OCI-LY1 (cell line): ENCODE measurements around the gene EYS.

Experiments used
- H2AFZ ChIP-seq: fragments of 200-600 bp; sonication (generic), shearing (Covaris generic); 2 replicates; pipeline ENCODE4 v1.6.0; 2014; ENCODE audit warnings: antibody characterized with exemption, mild to moderate bottlenecking, low read length
- H3F3A ChIP-seq: fragments of 200-600 bp; sonication (generic), shearing (Covaris generic); 2 replicates; pipeline ENCODE4 v1.6.0; 2014; ENCODE audit warnings: mild to moderate bottlenecking, antibody characterized with exemption, low read length, moderate library complexity; ENCODE audit not compliant: insufficient read depth
- H3K27ac ChIP-seq: fragments of 200-600 bp; sonication (generic); 2 replicates; pipeline ENCODE4 v1.5.1; 2014; ENCODE audit warnings: low read length, mixed run types, mild to moderate bottlenecking, low read depth; ENCODE audit not compliant: poor library complexity, severe bottlenecking
- H3K27me3 ChIP-seq: fragments of 200-600 bp; sonication (generic); 2 replicates; pipeline ENCODE4 v1.6.0; 2014; ENCODE audit warnings: antibody characterized with exemption, mild to moderate bottlenecking, low read length, moderate library complexity; ENCODE audit not compliant: insufficient read depth
- H3K36me3 ChIP-seq: fragments of 200-600 bp; sonication (generic); 2 replicates; pipeline ENCODE4 v1.6.1; 2014; ENCODE audit warnings: mild to moderate bottlenecking, antibody characterized with exemption, low read length, moderate library complexity, mixed read lengths; ENCODE audit not compliant: insufficient read depth
- H3K4me1 ChIP-seq: fragments of 200-600 bp; sonication (generic); 2 replicates; pipeline ENCODE4 v1.5.1; 2014; ENCODE audit warnings: mild to moderate bottlenecking, low read length, moderate library complexity; ENCODE audit not compliant: insufficient read depth, severe bottlenecking
- H3K4me2 ChIP-seq: fragments of 200-600 bp; sonication (generic), shearing (Covaris generic); 2 replicates; pipeline ENCODE4 v1.6.1; 2014; ENCODE audit warnings: low read length
- H3K4me3 ChIP-seq: fragments of 200-600 bp; sonication (generic); 2 replicates; pipeline ENCODE4 v1.5.1; 2014; ENCODE audit warnings: low read length, low read depth, mild to moderate bottlenecking, mixed read lengths; ENCODE audit not compliant: poor library complexity, severe bottlenecking
- H3K79me2 ChIP-seq: fragments of 200-600 bp; shearing (Covaris generic); 2 replicates; pipeline ENCODE4 v1.6.1; 2016; ENCODE audit warnings: mixed run types, low read length, mixed read lengths; ENCODE audit not compliant: insufficient read depth
- H3K9ac ChIP-seq: fragments of 200-600 bp; sonication (generic), shearing (Covaris generic); 2 replicates; pipeline ENCODE4 v1.6.1; 2014; ENCODE audit warnings: mild to moderate bottlenecking, low read length, mixed read lengths
- H3K9me2 ChIP-seq: fragments of 200-600 bp; sonication (generic), shearing (Covaris generic); 2 replicates; pipeline ENCODE4 v1.6.1; 2014; ENCODE audit warnings: low read depth, mild to moderate bottlenecking, low read length, mixed read lengths
- H3K9me3 ChIP-seq: fragments of 200-600 bp; shearing (Covaris generic); 2 replicates; pipeline ENCODE4 v1.6.1; 2014; ENCODE audit warnings: low read length, mixed read lengths
- H4K20me1 ChIP-seq: fragments of 200-600 bp; sonication (generic), shearing (Covaris generic); 2 replicates; pipeline ENCODE4 v1.6.0; 2016; ENCODE audit warnings: mild to moderate bottlenecking, low read length; ENCODE audit not compliant: insufficient read depth
- CTCF ChIP-seq: fragments of 200-600 bp; sonication (generic), shearing (Covaris generic); IDR thresholded peaks from 2 replicates; pipeline ENCODE4 v1.5.1; 2017; ENCODE audit warnings: mild to moderate bottlenecking, antibody characterized with exemption, low read length, moderate library complexity, mixed read lengths
- EZH2 ChIP-seq: fragments of 200-600 bp; sonication (generic), shearing (Covaris generic); IDR thresholded peaks from 2 replicates; pipeline ENCODE4 v1.8.0; 2017; ENCODE audit warnings: borderline replicate concordance, mixed run types, mild to moderate bottlenecking, antibody characterized with exemption, low read length, moderate library complexity, mixed read lengths

The EYS gene

GRCh38 chr6:64580346-64580745 lies 1126.7 kb downstream of the EYS start:
- no peak overlapping the region for H3K27ac ChIP-seq
- no peaks in the 10 kb centered on the region for H3K9me2 ChIP-seq
- H3F3A ChIP-seq, result no peaks in the 10 kb centered on the region

GRCh38 chr6:64553249-64553786 lies 1153.7 kb downstream of the EYS start:
- no peaks in the 10 kb centered on the region for H3K9me3 ChIP-seq
- no peaks in the 10 kb centered on the region for H4K20me1 ChIP-seq
- H2AFZ ChIP-seq, result no peak overlapping the region
- TF ChIP-seq CTCF, result no peak
- no peak for TF ChIP-seq EZH2
- no peak overlapping the region for H3K9ac ChIP-seq
- no peaks in the 10 kb centered on the region for H3K4me1 ChIP-seq
- no peaks in the 10 kb centered on the region for H3K79me2 ChIP-seq
- no peaks in the 10 kb centered on the region for H3K9me2 ChIP-seq
- no peak overlapping the region for H3K27ac ChIP-seq
- H3K27me3 ChIP-seq, result no peaks in the 10 kb centered on the region
- H3F3A ChIP-seq, result no peaks in the 10 kb centered on the region
- H3K36me3 ChIP-seq, result no peaks in the 10 kb centered on the region
- no peak overlapping the region for H3K4me2 ChIP-seq
- H3K4me3 ChIP-seq, result no peak overlapping the region

More at GRCh38 chr6:64580346-64580745, 1126.7 kb downstream of the EYS start:
- H3K36me3 ChIP-seq, result no peaks in the 10 kb centered on the region
- H4K20me1 ChIP-seq, result no peaks in the 10 kb centered on the region
- no peaks in the 10 kb centered on the region for H3K79me2 ChIP-seq
- no peak for TF ChIP-seq CTCF
- no peak for TF ChIP-seq EZH2
- H3K27me3 ChIP-seq, result no peaks in the 10 kb centered on the region
- H3K4me3 ChIP-seq, result no peak overlapping the region
- no peak overlapping the region for H3K9ac ChIP-seq
- H3K9me3 ChIP-seq, result no peaks in the 10 kb centered on the region
- no peaks in the 10 kb centered on the region for H3K4me1 ChIP-seq
- no peak overlapping the region for H3K4me2 ChIP-seq
- no peak overlapping the region for H2AFZ ChIP-seq

- no peaks in the 10 kb centered on the region for H3K9me3 ChIP-seq
- H3K36me3 ChIP-seq, result no peaks in the 10 kb centered on the region
- H2AFZ ChIP-seq, result no peak overlapping the region
- H3K79me2 ChIP-seq, result no peaks in the 10 kb centered on the region
- TF ChIP-seq EZH2 (no peak), CTCF (no peak)
- no peak overlapping the region for H3K27ac ChIP-seq
- H3K4me3 ChIP-seq, result no peak overlapping the region
- no peaks in the 10 kb centered on the region for H4K20me1 ChIP-seq
- H3K4me1 ChIP-seq, result no peaks in the 10 kb centered on the region
- no peak overlapping the region for H3K4me2 ChIP-seq
- no peaks in the 10 kb centered on the region; the same call in 1 of the 2 replicates for H3K9me2 ChIP-seq
- H3F3A ChIP-seq, result no peaks in the 10 kb centered on the region
- H3K9ac ChIP-seq, result no peak overlapping the region
- no peaks in the 10 kb centered on the region for H3K27me3 ChIP-seq
Observed at GRCh38 chr6:64547594-64548268, 1159.3 kb downstream of the EYS start.
